Stimulated activated CD8-positive, alpha-beta memory T cell treated with anti-CD3 and anti-CD28 coated beads, Interleukin-12 subunit alpha, Interleukin-12 subunit beta, amount 100 ng/mL, for 24 hours (primary cell): ENCODE data around the gene IFNL2.
"Not testable (repeated sequence)": the region's sequence is repeated elsewhere in the genome, so short reads cannot be mapped to it uniquely, and the experiment has no call there.

Experiments
- DNase-seq: peaks from one replicate; pipeline ENCODE4 v3.0.0-alpha.2; 2020; ENCODE audit errors: extremely low read depth

Gene IFNL2

GRCh38 chr19:39268085-39268484, at the start of gene IFNL2:
Gene IFNL2 (plus strand): TSS chr19:39268396. CDS start chr19:39268569, 173 bp downstream.
- DNase-seq: not testable (repeated sequence)

- DNase-seq: not testable (repeated sequence)
Measured at GRCh38 chr19:39219108-39219507, 49.1 kb upstream of the IFNL2 start.

- no peak for DNase-seq
Measured at GRCh38 chr19:39223703-39224279, 44.4 kb upstream of the IFNL2 start.

- no peak for DNase-seq
Measured at GRCh38 chr19:39224910-39225309, 43.3 kb upstream of the IFNL2 start.

- no peak for DNase-seq
Measured at GRCh38 chr19:39230096-39230764, 38.0 kb upstream of the IFNL2 start.

- no peak for DNase-seq
Measured at GRCh38 chr19:39232708-39233107, 35.5 kb upstream of the IFNL2 start.

- no peak for DNase-seq
Measured at GRCh38 chr19:39236527-39236926, 31.7 kb upstream of the IFNL2 start.

- no peak for DNase-seq
Measured at GRCh38 chr19:39237200-39238184, 30.7 kb upstream of the IFNL2 start.

GRCh38 chr19:39238209-39238608, 30.0 kb upstream of the IFNL2 start:
- DNase-seq: no peak

- no peak for DNase-seq
Measured at GRCh38 chr19:39238944-39239343, 29.3 kb upstream of the IFNL2 start.

GRCh38 chr19:39240421-39240820, 27.8 kb upstream of the IFNL2 start:
- no peak for DNase-seq

GRCh38 chr19:39243741-39244140, 24.5 kb upstream of the IFNL2 start:
- not testable (repeated sequence) for DNase-seq

GRCh38 chr19:39244410-39245100, 23.6 kb upstream of the IFNL2 start, which contains the start of gene IFNL3:
Gene IFNL3 (minus strand): TSS chr19:39245006. CDS start chr19:39244967, 39 bp downstream.
- not testable (repeated sequence) for DNase-seq

GRCh38 chr19:39245166-39245565, 23.0 kb upstream of the IFNL2 start:
- not testable (repeated sequence) for DNase-seq

- no peak for DNase-seq
Measured at GRCh38 chr19:39246951-39247669, 21.1 kb upstream of the IFNL2 start.

- no peak for DNase-seq
Measured at GRCh38 chr19:39247701-39248664, 20.2 kb upstream of the IFNL2 start.

GRCh38 chr19:39248806-39249205, 19.4 kb upstream of the IFNL2 start, which contains the start of gene IFNL4:
Gene IFNL4 (minus strand): TSS chr19:39248856.
- DNase-seq: no peak

- DNase-seq: no peak
Measured at GRCh38 chr19:39251081-39251480, 17.1 kb upstream of the IFNL2 start.

- no peak for DNase-seq
Measured at GRCh38 chr19:39251846-39252245, 16.4 kb upstream of the IFNL2 start.

- no peak for DNase-seq
Measured at GRCh38 chr19:39252458-39252857, 15.7 kb upstream of the IFNL2 start.
